GM12865 (cell line): Measurements from ENCODE around the gene PDGFA.

Source experiments
- DNase-seq: peaks from one replicate; pipeline ENCODE4 v3.0.0; 2010; ENCODE audit warnings: low read depth
- H3K4me3 ChIP-seq: 2 replicates; pipeline ENCODE4 v1.5.1; 2011; ENCODE audit warnings: mild to moderate bottlenecking, low read depth, low read length, control low read depth
- TF ChIP-seq, protein P1 (sequence below): IDR thresholded peaks from 2 replicates; pipeline ENCODE4 v1.5.1; 2011; ENCODE audit warnings: low read length, control low read depth, low read depth, inconsistent platforms; ENCODE audit not compliant: insufficient read depth; ENCODE audit errors: missing control alignments

PDGFA gene

DNA sequence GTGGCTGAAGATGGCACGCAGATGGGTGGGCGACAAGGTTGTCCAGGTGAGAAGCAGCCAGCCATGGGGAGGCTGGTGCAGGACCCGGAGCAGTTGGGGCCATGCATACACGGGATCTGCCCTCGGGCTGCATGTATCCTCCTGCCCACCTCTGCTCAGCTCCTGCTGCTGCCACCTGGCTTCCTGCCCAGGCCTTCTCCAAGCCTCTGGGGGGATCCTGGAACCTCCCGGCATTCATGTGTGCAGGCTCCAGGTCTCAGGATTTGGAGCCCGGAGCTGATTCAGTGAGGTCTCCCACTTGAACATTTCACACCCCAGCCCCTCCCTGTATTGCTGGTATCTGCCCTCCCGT, 27.0 kb downstream of the PDGFA start:
- no peak overlapping the region for H3K4me3 ChIP-seq
- TF ChIP-seq, protein P1, sequence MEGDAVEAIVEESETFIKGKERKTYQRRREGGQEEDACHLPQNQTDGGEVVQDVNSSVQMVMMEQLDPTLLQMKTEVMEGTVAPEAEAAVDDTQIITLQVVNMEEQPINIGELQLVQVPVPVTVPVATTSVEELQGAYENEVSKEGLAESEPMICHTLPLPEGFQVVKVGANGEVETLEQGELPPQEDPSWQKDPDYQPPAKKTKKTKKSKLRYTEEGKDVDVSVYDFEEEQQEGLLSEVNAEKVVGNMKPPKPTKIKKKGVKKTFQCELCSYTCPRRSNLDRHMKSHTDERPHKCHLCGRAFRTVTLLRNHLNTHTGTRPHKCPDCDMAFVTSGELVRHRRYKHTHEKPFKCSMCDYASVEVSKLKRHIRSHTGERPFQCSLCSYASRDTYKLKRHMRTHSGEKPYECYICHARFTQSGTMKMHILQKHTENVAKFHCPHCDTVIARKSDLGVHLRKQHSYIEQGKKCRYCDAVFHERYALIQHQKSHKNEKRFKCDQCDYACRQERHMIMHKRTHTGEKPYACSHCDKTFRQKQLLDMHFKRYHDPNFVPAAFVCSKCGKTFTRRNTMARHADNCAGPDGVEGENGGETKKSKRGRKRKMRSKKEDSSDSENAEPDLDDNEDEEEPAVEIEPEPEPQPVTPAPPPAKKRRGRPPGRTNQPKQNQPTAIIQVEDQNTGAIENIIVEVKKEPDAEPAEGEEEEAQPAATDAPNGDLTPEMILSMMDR: no peak
- no peak for DNase-seq

DNA sequence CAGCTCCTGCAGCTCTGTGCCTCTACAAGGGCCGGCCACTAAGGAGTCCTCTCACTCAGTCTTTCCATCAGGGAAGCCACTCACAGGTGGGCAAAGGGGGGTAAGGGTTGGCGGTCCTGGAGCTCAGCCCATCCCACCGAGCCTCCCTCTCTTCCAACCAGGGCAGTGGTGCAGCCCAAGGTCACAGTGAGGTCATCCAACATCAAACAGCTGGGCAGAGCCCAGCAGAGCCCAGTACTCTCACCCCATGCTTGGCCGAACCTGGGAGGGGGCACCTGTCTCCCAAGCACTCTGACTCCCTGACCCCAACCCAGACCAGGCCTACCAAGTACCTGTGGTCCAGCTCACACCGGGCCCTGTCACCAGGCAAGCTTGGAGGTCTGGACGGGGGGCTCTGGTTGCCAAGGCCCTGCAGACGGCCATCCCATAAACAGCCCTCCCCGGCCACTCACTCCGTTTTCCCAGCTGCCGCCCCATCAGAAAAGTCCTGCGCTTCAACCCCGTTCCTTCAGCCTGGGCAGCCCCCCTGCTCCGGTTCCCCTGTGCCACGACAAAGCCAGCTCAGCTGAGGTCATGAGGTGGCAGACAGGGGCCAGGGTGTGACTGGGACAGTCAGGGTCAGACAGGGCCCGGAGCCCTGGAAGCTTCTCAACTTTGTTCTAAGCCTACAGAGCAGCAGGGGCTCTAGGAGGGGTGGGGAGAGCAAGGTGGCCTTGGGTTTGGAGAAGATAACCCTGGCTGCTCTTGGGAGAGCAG, 27.5 kb downstream of the PDGFA start:
- TF ChIP-seq, protein P1: no peak
- DNase-seq: no peak

DNA sequence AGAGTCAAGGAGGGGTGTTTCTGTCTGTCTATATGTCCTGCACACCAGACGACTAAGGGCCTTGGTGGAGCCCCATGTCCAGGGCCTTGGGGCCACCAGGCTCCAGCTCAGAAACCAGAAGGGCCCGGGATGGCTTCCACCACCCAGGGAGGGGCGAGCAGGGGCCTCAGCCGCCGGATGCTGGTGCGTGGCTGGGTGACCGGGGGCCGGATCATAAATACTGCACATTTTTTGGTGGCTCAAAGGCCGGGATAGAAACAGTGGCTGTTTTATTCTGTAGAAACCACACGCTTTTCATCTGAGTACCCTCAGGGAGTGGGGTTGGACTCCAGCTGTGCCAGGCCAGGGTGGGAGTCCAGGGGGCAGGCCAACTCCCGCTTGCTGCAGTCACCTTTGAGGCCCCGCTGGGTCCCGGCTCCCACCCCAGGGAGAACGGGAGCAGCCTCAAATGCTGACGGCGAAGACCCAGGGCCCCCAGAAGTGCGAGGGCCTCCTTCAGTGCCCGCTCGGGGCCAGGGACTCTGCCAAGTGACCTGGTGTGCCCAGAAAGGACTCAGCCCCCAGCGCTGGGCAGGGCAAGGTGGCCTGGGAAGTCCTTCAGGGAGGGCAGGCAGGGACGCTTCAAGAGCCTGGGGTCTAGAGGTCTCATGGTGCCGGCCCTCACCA, 28.2 kb downstream of the PDGFA start:
- no peak for DNase-seq
- H3K4me3 ChIP-seq: no peak overlapping the region
- TF ChIP-seq, protein P1: no peak

More for the DNA sequence above, 27.5 kb downstream of the PDGFA start:
- no peak overlapping the region for H3K4me3 ChIP-seq

DNA sequence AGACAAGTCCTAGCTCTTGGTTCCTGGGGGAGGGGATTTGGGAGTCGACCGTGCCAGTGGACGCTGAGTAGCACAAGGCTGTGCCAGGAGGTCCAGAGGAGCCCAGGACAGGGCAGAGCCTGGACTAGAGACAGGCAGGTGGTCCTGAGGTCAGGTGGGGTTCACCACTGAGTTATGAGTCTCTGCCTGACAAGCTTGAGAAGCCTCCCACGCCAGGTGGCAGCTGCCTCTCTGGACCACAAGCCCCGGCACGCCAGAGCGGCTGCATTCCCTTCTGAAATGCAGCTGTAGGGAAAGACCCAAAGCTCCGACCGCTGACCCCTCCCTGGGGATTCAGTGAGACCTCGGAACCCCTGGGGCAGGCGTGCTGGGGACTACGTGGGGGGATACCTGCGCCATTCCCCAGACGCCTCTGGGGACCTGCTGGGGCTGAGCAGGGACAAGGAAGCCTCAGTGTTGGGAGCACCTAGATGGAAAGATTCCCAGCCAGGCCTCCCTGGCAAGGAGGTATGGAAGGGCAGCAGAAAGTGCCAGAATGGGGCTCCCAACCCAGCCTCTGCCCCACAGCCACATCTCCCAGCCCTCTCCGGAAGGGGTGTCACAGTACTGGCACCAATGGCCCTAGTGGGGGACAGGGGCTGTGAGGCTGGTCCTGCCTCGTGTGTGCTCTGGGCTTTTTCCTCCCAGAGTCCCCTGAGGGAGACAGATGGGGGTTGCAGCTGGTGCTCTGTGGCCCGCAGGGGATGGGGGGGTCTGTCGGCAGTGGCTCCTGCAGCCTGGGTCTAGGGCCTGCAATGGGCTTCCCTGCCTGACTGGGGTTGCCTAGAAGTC, 29.0 kb downstream of the PDGFA start:
- TF ChIP-seq, protein P1: no peak
- no peak overlapping the region for H3K4me3 ChIP-seq
- DNase-seq: peak; percentile 49

DNA sequence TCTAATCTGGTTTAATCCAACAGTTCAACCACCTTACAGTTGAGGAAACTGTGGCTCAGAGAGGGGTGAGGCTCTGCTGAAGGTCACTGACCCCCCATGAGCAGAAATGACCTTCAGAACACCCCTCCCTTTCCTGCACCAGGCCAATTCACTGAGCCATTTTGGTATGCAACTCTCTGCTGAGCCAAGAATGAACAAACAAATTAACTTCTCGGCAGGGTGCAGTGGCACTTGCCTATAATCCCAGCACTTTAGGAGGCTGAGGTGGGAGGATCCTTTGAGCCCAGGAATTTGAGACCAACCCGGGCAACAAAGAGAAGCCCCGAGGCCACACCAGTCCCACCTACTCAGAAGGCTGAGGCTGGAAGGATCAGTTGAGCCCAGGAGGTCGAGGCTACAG, 29.8 kb downstream of the PDGFA start:
- no peak for DNase-seq
- TF ChIP-seq, protein P1: no peak
- H3K4me3 ChIP-seq: no peak overlapping the region

DNA sequence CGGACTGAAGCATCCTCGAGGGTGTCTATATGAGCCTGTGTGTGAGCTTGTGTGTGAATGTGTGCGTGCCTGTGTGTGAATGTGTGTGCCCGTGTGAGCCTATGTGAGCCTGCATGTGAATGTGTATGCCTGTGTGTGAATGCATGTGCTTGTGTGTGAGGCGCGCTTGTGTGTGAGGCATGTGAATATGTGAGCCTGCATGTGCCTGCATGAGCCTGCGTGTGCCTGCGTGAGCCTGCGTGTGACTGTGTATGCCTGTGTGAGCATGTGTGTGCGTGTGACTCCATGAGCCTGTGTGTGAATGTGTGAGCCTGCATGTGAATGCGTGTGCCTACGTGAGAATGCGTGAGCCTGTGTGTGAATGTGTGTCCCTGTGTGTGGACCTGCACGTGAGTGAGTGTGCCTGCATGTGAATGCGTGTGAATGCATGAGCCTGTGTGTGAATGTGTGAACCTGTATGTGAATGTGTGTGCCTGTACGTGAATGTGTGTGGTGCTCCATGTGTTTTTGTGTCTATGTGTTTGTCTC, 33.4 kb downstream of the PDGFA start:
- TF ChIP-seq, protein P1: no peak
- no peak for DNase-seq
- H3K4me3 ChIP-seq: no peak overlapping the region
